ENCODE results near the gene VSIR.

The VSIR gene

GRCh38 chr10:71806704-71807556, 33.6 kb upstream of the VSIR start:
- DNase-seq, result no peak

DNA sequence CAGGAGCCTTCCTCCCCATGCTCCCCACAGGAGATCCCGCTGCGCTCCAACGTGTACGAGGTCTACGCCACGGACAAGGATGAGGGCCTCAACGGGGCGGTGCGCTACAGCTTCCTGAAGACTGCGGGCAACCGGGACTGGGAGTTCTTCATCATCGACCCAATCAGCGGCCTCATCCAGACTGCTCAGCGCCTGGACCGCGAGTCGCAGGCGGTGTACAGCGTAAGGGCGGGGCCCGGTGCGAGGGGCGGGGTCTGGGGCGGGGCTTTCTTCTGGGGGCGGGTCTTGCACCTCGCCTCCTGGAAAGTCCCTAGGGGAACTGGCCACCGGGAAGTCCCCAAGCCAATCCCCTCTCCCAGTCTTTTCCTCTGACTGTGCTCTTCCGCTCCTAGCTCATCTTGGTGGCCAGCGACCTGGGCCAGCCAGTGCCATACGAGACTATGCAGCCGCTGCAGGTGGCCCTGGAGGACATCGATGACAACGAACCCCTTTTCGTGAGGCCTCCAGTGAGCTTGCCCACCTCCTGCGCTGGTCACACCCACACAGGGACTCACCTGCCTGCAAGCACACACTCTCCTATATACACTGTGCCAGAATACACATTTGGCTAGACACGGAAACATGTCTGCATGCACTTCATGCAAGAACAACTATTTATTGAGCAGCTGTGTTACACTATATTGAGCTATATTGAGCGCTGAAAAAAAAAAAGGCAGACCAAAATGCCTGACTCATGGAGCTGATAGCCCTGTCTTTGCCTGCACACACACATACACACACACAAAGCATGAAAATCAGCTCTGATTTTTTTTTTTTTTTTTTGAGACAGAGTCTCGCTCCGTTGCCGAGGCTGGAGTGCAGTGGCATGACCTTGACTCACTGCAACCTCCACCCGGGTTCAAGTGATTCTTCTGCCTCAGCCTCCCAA, 32.7 kb upstream of the VSIR start:
- DNase-seq, result no peak

DNA sequence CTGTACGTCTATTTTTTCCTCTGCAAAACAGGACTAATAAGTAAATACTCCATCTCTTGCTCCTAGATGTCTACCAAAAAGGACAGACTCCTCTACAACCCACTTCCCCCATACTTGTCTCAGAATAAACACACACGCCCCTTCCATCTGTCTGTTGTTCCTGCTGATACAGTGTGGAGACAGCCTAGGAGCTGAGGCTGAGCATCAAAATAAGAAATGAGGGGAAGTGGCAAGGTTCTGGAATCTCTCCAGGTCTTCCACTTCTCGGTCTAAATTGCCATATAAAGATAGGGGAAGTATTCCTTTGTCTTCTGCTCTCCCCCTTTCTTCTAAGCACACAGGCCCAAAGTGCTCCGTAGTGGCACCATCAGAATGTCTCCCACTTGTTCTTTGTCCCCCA, 30.8 kb upstream of the VSIR start:
- DNase-seq, result no peak

DNA sequence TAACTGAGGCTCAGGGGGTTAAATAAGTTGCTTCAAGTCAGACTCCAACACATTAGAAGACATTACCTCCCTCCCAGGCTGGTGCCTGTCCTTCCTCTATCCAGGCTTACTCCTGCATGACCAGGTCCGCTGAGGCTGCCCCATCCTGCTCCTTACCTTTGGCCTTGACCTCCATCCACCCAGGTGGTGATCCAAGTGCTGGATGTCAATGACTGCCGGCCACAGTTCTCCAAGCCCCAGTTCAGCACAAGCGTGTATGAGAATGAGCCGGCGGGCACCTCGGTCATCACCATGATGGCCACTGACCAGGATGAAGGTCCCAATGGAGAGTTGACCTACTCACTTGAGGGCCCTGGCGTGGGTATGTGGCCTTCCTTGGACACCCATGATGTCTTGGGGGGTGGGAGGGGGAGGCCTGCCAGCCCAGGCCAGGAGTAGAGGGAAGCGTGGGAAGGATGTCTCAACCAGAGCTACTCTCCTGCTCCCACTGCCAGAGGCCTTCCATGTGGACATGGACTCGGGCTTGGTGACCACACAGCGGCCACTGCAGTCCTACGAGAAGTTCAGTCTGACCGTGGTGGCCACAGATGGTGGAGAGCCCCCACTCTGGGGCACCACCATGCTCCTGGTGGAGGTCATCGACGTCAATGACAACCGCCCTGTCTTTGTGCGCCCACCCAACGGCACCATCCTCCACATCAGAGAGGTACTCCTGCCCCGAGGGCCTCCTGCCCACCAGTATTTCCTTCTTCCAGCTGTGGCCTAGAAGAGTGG, 29.6 kb upstream of the VSIR start:
- no peak for DNase-seq

DNA sequence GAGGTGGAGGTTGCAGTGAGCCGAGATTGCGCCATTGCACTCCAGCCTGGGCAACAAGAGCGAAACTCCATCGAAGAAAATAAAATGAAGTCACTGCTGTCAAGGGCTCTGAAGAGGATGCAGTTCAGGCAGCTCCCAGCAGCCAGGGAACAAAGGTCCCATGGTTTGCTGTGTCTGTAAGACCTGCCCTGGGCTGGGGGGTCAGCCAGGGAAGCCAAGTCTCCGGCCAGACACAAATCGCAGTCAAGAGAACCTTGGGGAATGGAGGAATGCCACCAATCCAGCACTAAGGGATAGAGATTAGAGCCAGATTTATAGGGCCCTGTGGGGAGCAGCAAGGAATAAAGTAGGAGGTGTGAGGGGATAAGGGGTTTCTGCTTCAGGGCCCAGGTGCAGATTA, 28.9 kb upstream of the VSIR start:
- no peak for DNase-seq

DNA sequence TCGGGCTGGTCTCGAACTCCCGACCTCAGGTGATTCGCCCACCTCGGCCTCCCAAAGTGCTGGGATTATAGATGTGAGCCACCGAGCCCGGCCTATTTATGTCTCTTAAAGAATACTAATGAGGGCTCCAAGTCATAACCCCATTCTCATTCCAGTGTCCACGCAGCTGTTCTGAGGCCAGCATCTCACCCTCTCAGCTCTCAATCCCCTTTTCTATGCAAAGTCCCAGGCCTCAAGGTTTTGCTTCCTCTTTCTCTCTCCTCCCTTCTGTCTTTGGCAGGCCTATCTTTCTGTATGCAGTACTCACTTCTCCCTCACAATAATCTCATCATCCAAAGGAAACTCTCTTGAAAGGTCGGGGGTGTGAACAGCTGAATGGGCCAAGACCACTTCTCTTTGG, 28.0 kb upstream of the VSIR start:
- no peak for DNase-seq

- DNase-seq, result no peak
Observed at GRCh38 chr10:71799608-71800453, 26.5 kb upstream of the VSIR start.

GRCh38 chr10:71799112-71799511, 25.8 kb upstream of the VSIR start:
- no peak for DNase-seq

DNA sequence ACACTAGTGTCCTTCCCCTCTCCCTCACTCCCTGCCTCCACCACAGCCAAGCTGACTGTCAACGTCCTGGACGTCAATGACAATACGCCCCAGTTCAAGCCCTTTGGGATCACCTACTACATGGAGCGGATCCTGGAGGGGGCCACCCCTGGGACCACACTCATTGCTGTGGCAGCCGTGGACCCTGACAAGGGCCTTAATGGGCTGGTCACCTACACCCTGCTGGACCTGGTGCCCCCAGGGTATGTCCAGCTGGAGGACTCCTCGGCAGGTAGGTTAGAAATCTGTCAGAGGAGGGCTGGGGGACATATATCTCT, 24.9 kb upstream of the VSIR start:
- DNase-seq, result no peak

DNA sequence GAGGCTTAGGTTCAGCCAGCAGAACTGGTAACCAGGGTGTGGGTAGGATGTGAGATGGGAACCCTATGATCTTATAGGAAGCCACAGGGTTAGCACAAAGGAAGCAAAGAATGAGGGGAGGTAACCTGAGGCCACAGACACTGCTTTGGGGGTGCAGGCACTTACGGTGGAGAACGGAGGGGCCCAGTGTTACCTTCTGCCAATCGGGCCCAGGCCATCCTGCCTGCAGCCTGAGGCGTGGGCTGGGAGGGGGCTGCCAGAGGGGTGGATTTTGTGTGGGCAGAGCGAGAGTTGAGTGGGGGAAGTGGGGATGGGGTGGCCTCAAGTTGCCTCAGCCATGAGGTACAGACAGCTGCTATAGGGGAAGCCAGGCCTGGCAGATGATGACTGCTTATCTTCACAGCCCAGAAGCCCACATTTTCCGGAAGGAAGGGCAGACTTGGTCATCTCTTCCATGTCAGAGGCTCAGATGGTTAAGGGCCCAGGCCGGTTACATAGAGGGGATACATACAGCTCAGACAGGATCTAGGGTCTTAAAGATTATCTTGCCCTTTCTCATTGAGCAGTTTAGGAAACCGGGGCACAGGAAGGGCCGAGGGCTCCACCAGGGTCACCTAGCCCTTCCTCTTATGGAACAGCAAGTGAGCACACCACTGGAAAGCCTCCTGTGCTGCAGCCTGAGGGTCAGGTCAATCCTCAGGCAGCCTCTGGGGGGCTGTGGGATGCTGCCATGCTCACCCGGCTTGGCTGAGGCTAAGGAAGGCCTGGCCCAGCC, 24.4 kb upstream of the VSIR start:
- DNase-seq, result no peak

- DNase-seq, result no peak
Observed at GRCh38 chr10:71796749-71797405, 23.6 kb upstream of the VSIR start.

DNA sequence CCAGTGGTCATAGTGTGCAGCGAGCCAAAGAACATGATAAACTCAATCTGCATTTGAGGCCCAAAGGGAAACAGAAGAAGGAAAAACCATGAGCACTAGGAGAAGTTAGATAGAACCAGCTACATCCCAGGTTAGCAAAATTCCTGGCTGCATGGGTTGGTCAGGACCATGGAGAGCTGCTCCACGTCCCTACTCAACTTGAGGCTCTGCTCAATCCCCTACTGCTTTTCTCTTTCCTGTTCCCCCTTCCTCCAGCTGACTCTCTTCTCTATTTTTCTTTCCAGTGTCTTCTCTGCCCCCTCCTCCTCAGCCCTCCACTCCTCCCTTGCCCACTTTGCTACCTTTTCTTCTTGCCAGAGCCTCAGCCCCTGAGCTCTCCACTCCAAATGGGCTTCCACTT, 21.9 kb upstream of the VSIR start:
- DNase-seq, result no peak

DNA sequence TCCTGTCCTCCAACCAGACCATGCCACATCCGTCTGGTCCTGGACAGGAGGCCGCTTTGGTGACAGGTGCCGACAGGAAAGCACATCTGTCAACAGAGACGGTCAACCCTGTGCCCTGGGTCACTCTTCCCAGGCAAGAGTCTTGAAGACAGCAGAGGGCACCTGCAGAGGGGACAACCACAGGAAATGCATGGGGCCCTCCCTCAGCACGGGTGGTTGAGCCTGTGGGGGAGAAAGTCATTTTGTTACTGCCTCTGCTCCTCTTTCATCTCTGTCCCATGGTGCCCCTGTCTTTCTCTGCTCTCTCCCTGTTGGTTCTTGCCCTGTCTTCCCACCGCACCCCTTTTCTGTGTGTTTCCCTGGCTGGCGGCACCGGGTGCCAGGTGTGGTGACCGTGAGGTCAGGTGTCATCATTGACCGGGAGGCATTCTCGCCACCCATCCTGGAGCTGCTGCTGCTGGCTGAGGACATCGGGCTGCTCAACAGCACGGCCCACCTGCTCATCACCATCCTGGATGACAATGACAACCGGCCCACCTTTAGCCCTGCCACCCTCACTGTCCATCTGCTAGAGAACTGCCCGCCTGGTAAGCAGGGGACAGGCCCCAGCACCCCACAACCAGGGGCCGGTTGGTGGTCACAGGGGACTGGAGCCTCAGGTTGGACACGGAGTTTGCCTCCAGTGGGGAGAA, 17.6 kb upstream of the VSIR start:
- no peak for DNase-seq

DNA sequence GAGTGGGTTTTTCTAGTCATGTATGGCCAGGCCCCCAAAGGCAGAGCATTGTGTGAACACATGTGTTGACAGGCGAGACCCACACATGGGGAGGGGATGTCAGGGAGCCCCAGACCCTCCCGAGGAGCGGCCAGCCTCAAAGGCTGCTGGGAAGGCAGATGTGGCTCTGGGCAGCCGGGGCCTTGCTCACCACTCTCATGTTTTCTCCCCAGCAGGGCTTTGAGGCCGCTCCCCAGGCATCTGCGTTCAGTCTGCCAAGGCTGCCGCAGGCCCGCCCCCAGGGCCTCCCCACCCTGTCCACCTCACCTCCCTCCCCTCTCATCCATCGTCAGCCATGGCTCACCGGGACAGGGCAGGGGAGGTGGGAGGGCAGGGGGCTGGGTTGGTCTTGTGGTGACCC, 16.6 kb upstream of the VSIR start:
- DNase-seq, result no peak

DNA sequence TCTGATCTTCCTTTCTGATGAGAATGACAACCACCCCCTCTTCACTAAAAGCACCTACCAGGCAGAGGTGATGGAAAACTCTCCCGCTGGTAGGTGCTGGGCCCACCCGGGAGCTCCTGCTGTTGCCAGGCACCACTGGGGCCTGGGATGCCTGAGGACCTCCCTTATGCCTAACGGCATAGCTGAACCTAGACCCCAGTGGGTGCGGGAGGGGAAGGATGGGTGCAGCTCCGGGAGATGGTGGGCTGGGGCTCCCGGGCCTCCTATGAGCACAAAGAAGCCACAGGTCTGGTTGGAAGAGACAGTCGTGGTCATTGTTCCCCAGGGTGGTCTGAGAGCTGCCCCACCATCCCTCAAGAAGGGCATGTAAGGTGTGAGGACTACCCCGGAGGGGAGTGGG, 15.6 kb upstream of the VSIR start:
- DNase-seq, result no peak

GRCh38 chr10:71784679-71785272, 11.5 kb upstream of the VSIR start:
- DNase-seq, result no peak

DNA sequence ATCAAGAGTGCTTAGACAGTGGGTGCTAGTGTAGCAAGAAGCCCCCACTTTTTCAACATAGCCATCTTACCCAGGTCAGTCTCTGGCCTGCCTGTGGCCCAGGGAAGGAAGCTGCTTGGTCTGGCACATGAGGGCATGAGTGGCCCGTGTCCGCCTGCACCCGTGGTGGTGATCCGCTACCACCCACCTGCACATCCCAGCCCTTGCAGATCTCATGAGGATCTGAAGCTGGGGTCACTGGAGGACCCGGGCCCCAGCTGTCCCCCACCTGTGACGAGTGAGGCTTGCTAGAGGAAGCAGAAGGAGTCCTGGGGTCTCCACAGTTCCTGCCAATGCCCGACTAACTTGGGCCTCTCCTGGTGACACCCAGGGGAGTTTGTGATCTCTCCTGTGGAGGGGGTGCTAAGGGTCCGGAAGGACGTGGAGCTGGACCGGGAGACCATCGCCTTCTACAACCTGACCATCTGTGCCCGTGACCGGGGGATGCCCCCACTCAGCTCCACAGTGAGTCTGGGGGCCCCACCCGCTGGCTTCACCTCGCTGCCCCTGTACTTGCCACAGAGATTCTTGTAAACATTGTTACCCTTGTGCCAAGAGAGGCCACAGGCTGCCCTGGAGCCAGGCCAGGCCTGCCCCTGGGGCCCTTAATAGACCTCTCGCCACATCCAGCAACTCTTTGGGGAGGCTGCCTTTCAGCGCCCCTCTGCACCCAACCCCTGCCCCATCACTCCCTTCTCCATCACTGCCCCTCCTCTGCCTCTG, 10.8 kb upstream of the VSIR start:
- no peak for DNase-seq

DNA sequence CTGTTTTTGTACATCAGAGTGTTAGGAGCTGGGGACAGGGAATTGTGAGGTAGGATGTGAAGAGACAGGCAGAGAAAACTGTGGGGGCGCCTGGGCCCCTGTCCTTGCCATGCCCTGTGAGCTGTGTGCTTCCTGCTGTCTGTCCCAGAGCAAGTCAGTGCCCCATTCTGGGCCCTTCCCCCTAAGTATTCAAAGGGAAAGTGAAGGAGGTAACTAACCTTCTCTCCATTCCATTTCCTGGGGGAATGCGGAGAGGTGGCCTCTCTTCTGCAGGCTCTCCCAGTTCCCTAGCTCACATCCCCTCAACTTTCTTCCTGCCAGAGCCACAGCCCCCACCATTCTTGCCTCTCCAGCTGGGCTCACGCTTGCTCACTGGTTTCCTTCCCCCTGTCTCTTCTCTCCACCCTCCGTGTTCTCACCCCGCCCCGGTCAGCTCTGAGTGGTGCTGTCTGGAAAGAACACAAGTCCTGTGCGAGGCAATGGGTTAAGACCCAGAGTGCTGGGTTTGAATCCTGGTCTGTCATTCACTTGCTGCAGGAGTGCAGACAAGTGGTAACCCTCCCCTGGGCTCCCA, 9.7 kb upstream of the VSIR start:
- DNase-seq, result no peak
